SHP77 treated with DMSO at 0.1 percent for 48 hours (cell line): ENCODE results near the gene CLK2.
A peak's percentile ranks its signal among the peaks of the same experiment; 100 is the strongest.
"Not testable (repeated sequence)": the region's sequence is repeated elsewhere in the genome, so short reads cannot be mapped to it uniquely, and the experiment has no call there.

Experiments
- DNase-seq: peaks from one replicate; lab custom pipeline; 2025; lab: John Stamatoyannopoulos, UW

CLK2 gene

DNA sequence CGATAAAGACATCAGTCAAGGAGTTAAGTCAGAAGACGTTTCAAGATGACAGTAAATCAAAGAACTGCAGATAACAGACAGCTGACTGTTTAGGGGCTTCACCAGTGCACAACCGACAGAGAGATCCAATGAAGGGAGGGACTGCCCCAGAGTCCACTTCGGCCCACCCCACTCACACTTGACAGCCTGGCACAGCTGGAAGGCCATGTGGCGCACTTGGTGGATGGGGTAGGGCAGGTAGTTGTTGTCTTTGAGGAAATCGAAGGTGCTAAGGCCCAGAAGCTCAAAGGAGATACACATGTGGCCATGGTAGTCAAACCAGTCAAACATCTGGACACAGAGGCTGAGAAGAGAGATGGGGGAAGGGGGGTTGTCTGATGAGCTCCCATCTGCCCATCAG lies 6.8 kb downstream of the CLK2 start:
- no peak for DNase-seq

- no peak for DNase-seq
These were observed 10.2 kb downstream of the CLK2 start for GRCh38 chr1:155263067-155263466.

DNA sequence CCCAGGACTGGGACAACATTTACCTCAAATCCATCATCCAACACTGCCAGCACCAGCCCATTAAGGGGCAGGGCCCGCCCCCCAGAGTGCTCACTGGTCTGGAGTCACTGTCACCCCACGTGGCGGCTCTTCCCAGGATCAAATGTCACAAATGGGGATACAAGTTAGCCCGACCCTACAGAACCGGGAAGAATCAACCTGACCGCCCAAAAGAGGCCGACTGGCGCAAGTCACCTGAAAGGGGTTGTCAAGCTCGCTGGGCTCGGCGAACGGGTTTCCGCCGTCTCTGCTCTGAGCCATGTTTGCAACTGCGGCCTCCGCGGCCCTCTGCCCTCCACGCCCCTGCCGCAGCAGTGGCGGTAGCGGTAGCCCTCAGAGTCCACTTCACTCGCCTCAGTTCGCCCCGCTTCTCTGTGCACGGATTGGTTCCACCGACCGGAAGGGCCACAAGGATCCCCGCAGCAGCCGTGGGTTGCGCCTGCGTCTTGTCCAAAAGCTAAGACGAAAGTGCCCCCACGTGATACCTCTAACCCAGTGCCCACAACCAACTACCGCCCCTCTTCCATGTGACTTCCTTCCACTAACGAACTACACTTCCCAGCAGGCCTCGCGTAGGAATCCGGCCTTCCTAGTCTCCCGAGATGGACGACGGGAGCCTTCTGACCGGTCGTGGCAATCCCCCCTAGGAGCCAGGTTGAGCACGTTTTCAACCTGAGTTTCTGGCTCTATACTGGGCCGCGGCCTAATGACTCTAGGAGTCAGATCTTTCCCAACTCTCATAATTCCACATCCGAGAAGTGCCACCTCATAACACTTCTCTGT lies 11.2 kb downstream of the CLK2 start, which contains the start of gene SCAMP3:
TSS of gene SCAMP3 (minus strand) at position 509 of the 822 bp plus-strand sequence. CDS start at position 300, 209 bp downstream.
- DNase-seq, result peak; percentile 100

DNA sequence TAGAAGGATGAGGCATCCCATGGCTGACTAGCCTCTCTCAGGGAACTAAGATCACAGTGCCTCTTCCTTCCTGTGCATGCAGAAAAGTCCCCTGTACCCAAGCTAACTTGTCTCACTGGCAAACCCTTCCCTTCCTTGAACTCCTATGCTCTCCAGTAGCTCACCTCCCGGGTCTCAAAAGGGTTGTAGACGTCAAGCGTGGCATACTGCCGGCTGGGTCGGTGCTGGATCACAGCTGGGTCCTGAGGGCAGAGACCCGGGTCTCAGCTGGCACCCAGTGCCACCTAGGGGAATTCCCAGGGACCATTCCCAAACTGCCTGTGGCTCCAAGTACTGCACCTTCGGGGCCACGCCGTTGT lies 11.8 kb downstream of the CLK2 start:
- DNase-seq, result no peak

DNA sequence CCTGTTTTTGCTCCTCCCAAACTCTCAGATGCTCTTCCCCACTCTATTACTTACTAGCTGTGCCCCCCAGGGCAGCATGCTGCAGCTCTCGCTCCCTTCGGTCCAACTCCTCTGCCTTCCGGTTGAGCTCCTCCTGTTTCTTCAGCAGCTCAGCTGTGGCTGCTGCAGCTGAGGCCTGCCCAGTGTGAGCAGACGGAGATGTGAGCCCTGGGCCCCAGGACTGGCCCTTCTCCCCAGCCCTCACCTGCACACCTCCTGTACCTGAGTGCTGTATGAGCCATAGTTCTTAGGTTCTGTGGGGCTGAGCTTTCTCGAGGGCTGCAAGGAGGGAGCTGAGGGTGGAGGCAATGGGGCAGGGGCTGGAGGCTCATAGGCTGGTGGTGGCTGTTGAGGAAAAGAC lies 13.0 kb downstream of the CLK2 start:
- DNase-seq, result no peak

GRCh38 chr1:155256058-155256852 lies 17.0 kb downstream of the CLK2 start:
- DNase-seq, result no peak

DNA sequence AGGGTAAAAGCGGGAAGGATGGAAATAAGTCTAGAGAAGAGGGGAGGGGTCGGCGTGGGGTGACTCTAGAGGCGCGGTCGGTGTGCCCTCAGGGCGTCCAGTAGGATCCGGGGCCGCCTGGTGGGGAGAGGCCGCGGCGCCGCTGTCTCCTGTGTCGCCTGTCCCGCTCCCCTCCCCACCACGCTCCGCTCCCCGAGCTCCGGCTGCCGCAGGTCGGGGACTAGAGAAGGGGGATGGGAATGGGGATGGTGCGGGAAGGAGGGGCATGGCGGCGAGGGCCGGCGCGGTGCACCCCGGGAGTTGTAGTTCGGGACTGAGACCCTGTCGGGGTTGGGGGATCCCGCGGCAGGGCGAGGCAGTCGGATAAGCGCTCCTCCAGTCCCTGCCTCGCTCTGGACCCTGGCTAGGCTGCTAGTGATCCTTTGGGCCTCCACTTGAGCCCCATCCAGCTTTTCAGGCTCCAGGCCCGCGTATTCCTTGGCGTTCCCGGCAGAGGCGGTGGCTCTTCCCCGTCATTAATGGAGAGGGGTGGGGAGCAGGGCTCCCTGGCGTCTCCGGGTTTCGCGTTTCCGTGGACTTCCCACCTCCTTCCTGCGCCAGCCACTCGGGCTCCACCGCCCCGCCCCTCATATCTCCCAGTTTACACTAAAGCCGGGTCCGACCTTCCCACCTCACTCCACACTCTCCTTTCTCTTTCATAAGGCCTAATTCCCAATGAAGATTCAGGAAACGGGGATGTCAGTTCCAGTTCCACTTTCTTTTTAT lies 17.9 kb downstream of the CLK2 start, which contains the start of gene ENTREP3:
TSS of gene ENTREP3 (minus strand) at position 241 of the 765 bp plus-strand sequence. CDS start 606 bp downstream, outside the sequence.
- peak; percentile 74 for DNase-seq

GRCh38 chr1:155254714-155255242 lies 18.5 kb downstream of the CLK2 start:
- no peak for DNase-seq

GRCh38 chr1:155254228-155254713 lies 19.0 kb downstream of the CLK2 start:
- DNase-seq, result no peak

DNA sequence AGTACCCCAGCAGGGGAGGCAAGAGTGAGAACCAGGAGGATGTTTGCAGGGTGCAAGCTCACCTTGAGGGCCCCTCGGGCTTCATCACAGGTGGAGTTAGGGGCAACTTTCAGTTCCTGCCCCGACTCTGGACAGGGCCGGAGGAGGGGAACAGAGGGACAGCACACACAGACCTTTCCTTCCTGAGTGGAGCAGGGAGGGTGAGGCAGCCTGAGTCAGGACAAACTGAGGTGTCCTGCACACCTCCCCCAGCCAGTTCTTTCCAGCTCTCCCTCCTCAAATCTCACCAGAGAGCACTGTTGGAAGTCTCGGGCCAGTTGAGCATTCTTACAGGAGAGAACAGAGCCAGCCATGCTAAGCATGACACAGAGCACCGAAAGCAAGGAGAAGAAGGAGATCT lies 19.5 kb downstream of the CLK2 start:
- DNase-seq, result no peak

DNA sequence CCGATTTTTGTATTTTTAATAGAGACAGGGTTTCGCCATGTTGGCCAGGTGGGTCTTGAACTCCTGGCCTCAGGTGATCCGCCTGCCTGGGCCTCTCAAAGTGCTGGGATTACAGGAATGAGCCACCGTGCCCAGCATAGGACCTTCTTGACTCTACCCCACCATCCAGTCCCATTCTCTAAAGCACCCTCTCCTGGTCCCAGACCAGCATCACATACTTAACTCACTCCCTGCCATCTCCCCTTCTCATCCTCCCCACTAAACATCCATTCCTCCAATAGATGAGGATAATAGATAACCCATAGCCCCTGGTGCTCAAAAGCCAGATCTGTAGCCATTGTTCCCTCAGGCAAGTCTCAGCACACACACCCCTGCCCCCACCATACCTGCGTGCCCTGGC lies 20.1 kb downstream of the CLK2 start:
- DNase-seq, result no peak

DNA sequence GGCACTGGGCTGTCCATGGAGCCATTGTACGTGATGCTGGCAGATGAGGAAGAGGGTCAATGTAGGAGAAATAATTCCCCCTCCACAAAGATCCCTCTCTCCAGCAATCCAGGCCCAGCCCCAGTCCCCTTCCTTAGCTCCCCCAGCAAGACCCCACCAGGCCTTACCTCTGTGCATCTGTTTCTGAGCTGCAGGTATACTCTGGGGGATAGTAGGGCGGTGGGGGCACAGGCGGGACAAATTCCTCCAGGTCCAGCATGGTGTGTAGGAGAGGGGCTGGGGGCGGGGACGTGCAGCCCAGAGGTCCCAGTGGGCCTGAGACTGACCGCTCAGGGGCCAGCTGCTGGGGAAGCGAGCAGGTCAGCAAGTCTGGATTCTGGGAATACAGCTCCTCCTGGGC lies 21.7 kb downstream of the CLK2 start:
- no peak for DNase-seq

DNA sequence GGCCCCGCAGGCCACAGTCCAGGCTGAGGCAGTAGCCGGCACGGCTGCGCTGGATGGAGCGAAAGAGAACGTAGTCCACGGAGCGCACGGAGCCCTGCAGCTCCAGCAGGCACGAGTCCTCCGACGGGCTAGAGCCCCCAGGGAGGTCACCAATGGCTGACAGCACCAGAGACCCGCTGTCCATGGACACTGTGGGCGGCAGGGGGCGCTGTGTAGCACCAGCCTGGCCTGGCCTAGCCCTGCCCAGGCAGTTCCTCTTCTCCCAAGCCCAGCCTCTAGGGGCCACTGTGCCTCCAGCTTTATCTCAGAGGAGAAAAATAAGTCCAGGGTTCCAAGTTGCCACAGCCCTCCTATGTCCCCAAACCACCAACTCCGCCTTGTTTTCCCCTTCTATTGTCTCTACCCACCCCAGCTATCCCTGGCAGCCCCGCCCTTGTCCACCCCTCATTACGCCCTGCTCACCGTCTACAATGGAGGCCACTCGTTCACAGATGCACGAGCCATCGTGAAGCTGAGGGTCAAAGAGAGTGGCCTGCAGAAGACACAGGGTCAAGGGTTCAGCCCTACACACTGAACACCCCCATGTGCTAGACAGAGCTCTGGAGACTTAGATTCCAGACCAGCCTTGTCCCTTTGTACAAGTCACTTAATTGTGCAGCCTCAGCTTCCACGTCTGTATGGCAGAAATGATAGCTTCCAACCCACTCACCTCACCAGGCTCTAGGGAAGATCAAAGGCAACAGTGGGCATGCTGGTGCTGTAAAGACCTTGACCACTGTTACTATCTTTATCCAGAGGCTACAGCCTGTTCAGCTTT lies 22.5 kb downstream of the CLK2 start:
- peak; percentile 96 for DNase-seq

DNA sequence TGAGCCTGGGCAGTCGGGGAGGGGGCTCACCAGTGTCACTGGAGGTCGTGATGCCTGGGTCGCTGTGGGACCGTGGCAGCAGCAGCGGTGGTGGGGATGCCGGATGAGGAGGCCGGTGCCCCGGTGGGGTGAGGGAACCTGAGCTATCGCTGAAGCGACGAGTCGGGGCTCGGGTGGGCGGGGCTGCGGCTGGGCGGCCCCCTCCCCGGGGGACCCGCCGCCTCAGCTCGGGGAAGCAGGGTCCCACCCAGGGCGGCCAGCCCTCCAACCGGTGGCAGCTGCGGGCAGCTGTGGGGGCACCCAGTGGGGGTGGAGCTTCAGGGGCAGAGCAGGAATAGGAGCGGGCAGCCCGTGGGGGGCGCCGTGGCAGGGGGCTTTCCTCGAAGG lies 23.1 kb downstream of the CLK2 start:
- DNase-seq, result no peak

DNA sequence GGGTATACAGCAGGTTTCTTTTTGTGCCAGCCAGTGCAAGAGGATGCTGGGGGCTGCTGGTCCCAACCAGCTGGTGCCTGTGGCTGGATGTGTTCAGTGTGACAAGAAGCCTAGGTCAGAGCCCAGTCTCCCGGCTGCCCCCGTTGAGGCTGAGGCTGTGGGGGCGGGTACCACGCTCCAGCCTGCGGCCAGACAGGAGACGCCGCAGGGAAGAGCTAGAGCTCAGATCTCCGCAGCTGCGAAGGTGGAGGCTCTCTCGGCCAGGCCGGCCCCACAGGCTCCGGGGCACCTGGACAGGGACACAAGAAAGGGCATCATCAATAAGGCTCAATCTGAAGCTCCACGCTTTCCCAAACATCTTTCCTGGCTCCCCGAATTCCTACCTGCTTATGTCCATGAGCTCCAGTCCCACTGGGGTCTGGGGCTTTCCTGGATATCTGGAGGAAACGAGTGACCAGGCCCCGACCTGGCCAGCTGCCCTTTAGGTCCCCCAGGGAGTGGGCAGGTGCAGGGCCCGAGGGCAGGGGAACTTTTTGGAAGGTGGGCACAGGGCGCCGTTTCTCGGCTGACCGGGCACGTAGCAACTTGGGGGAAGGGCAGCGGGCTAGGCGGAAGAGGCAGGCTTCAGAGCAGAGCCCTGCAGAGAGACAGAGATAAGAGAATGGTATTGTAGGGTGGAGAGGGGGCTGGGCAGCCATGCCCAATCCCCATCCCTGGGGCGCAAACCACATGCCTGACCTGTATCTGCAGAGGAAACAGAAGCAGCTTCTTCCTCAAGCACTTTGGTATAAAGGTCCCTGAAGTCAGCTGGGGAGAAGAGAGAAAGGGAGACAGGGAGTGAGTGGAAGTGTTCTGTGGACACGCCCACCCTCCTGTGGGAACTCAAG lies 25.4 kb downstream of the CLK2 start:
- no peak for DNase-seq

- not testable (repeated sequence) for DNase-seq
These were observed 26.5 kb downstream of the CLK2 start for GRCh38 chr1:155246796-155247195.

DNA sequence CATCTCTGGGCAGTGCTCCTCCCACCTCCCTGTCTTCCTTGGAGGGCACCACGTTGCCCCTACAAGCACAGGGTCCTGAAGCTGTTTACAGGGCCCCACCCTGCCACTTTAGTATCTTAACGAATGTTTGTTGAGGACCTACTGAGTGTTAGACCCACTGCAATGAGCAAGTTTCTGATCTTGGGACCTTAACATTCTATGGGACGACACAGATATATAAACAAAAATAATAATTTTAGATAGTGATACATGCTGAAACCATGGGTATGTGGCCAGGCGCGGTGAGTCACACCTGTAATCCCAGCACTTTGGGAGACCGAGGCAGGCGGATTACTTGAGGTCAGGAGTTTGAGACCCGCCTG lies 28.2 kb downstream of the CLK2 start:
- no peak for DNase-seq

- peak; percentile 100 for DNase-seq
These were observed 28.7 kb downstream of the CLK2 start for GRCh38 chr1:155244368-155245162.

DNA sequence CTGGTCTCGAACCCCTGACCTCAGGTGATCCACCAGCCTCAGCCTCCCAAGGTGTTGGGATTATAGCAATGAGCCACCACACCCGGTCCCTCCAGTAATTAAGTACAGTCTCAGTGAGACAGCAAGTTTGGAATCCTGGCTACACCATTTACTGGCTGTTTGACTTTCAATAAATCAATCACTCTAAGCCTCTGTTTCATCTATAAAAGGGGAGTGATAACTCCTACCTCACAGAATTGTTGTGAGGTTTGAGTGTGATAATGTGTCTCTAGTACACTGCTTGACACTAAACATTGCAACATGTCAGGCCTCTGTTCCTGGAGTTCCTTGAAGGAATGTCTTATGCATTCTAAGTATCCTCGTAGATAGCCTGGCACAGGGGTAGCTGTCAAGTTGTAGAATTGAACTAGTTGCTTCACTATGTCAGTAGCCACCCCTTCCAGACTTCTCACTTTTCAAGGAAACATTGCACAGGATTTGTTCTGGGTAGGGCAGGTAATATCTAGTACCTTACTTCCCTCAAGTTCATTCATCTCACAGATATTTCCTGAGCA lies 30.4 kb downstream of the CLK2 start:
- no peak for DNase-seq
